H1 (cell line): ENCODE data around the gene CCDC91. TPM values are rescaled to one million over a fixed set of nuclear protein-coding genes. Genes with fewer than 3 reads are reported as not detected.

Source experiments
- ASH2L ChIP-seq: fragments of 200-600, 300-600 bp; sonication (generic); IDR thresholded peaks from one replicate; pipeline ENCODE4 v1.7.1; 2017; ENCODE audit warnings: low read length
- CTCF ChIP-seq, 3 experiments: IDR thresholded peaks; 1 replicate in 2 of 3; 2 replicates in 1 of 3; pipeline versions ENCODE4 v1.5.1 to v1.6.1; 2011; ENCODE audit warnings: low read length in 3 of 3, mild to moderate bottlenecking in 3 of 3, inconsistent platforms in 2 of 3, low read depth in 1 of 3, moderate library complexity in 1 of 3; ENCODE audit not compliant: insufficient read depth in 1 of 3; ENCODE audit errors: control extremely low read depth in 1 of 3
- MAFK ChIP-seq: IDR thresholded peaks from 2 replicates; pipeline ENCODE4 v1.6.1; 2012; ENCODE audit warnings: low read depth, mild to moderate bottlenecking, improper control_type of control experiment, low read length
- RFX5 ChIP-seq: IDR thresholded peaks from 2 replicates; pipeline ENCODE4 v1.6.1; 2011; ENCODE audit warnings: low read depth, low read length, improper control_type of control experiment, borderline replicate concordance
- polyA plus RNA-seq, 7 experiments: library from polyadenylated mRNA; depleted of rRNA in 3 of 7; stranded (reverse) in 5 of 7; unstranded in 2 of 7; fragments of >200 nt in 5 of 7; fragments of 200-250 nt in 2 of 7; gene quantifications; 1 replicate in 5 of 7; 2 replicates in 1 of 7; 4 replicates in 1 of 7; pipeline versions ENCODE4 v1.2.1 to v1.2.3, GENCODE V29; 2011 to 2013; ENCODE audit warnings: missing spikeins in 2 of 7, mixed read lengths in 2 of 7
- total RNA-seq: library from RNA; stranded (reverse); fragmentation: NEBNext Ultra II Directional; extraction: Animal tissue kit (Norgen Biotek cat#: 25700); gene quantifications from 2 replicates; pipeline ENCODE4 v1.2.1, GENCODE V29; 2021

CCDC91 gene
- total and polyA plus RNA-seq, 2 of the 8 experiments (the other 6 are each of a cell fraction or from before 2014, with no cell fraction given) = 8.6 to 23.1 TPM

- no peak for TF ChIP-seq CTCF (IDR thresholded peaks at IDR 0.05; ENCODE audit: control extremely low read depth in 1 of 3, insufficient read depth in 1 of 3, low read depth in 1 of 3, low read length in 3 of 3)
- TF ChIP-seq RFX5 = no peak
- no peak for TF ChIP-seq MAFK
- TF ChIP-seq ASH2L = no peak
Observed at GRCh38 chr12:28425526-28425925, 235.3 kb downstream of the CCDC91 start (continued).
